ENCODE measurements around the gene CDH22. TPM values are rescaled to one million over a fixed set of nuclear protein-coding genes. Genes with fewer than 3 reads are reported as not detected.

CDH22 gene
- total and polyA plus RNA-seq, 2 experiments from 2014 or later, result not detected

- Histone ChIP-seq H3K4me1 (ENCODE audit: low read depth) (no peaks in the 10 kb centered on the region), H3K27ac (no peak overlapping the region), H3K36me3 (no peaks in the 10 kb centered on the region), H3K9me3 (ENCODE audit: low read depth) (no peaks in the 10 kb centered on the region), H3K4me3 (no peak overlapping the region), H3K27me3 (peaks cover 51% of the 10 kb centered on the region)
- peak in 1 of 2 donors; percentile 65 for DNase-seq (ENCODE audit: low read depth in 1 of 2, low spot score in 1 of 2)
- TF ChIP-seq, protein P1, sequence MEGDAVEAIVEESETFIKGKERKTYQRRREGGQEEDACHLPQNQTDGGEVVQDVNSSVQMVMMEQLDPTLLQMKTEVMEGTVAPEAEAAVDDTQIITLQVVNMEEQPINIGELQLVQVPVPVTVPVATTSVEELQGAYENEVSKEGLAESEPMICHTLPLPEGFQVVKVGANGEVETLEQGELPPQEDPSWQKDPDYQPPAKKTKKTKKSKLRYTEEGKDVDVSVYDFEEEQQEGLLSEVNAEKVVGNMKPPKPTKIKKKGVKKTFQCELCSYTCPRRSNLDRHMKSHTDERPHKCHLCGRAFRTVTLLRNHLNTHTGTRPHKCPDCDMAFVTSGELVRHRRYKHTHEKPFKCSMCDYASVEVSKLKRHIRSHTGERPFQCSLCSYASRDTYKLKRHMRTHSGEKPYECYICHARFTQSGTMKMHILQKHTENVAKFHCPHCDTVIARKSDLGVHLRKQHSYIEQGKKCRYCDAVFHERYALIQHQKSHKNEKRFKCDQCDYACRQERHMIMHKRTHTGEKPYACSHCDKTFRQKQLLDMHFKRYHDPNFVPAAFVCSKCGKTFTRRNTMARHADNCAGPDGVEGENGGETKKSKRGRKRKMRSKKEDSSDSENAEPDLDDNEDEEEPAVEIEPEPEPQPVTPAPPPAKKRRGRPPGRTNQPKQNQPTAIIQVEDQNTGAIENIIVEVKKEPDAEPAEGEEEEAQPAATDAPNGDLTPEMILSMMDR (IDR thresholded peaks at IDR 0.05; ENCODE audit: low read depth, low read length), result no peak
Observed at GRCh38 chr20:46251211-46251673, 57.1 kb downstream of the CDH22 start.

DNA sequence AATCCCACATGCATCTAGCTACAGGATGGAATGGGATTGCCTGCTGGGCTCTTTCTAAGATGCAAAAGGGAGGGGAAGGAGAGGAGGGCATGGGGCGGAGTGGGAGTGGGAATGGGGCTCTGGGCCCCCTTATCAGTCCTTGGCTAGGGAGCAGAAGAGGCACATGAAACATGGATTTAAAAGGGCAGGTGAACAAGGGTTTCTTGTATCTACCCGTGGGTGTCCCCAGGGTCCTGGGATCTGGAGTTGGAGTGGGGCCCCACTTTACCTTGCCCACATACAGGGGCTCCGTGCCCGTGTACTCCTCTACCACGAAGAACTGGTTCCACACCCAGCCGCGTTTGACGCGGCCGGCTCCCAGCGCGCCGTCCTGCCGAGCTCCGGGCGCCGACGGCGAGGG lies 57.5 kb downstream of the CDH22 start:
- Histone ChIP-seq H3K27me3 (peaks cover 51% of the 10 kb centered on the region), H3K4me3 (no peak overlapping the region), H3K27ac (no peak overlapping the region), H3K9me3 (ENCODE audit: low read depth) (no peaks in the 10 kb centered on the region), H3K4me1 (ENCODE audit: low read depth) (no peaks in the 10 kb centered on the region), H3K36me3 (no peaks in the 10 kb centered on the region)
- TF ChIP-seq, protein P1 (IDR thresholded peaks at IDR 0.05; ENCODE audit: low read depth, low read length), result no peak
- DNase-seq (ENCODE audit: low read depth in 1 of 2, low spot score in 1 of 2), result no peak

GRCh38 chr20:46249671-46250070 lies 58.6 kb downstream of the CDH22 start:
- Histone ChIP-seq H3K27me3 (peaks cover 51% of the 10 kb centered on the region), H3K4me1 (ENCODE audit: low read depth) (no peaks in the 10 kb centered on the region), H3K27ac (no peak overlapping the region), H3K36me3 (no peaks in the 10 kb centered on the region), H3K9me3 (ENCODE audit: low read depth) (no peaks in the 10 kb centered on the region), H3K4me3 (no peak overlapping the region)
- no peak for DNase-seq (ENCODE audit: low read depth in 1 of 2, low spot score in 1 of 2)
- TF ChIP-seq, protein P1 (IDR thresholded peaks at IDR 0.05; ENCODE audit: low read depth, low read length), result no peak

GRCh38 chr20:46246559-46246958 lies 61.7 kb downstream of the CDH22 start:
- Histone ChIP-seq H3K4me1 (ENCODE audit: low read depth) (no peaks in the 10 kb centered on the region), H3K27ac (no peak overlapping the region), H3K36me3 (no peaks in the 10 kb centered on the region), H3K27me3 (peaks cover 27% of the 10 kb centered on the region), H3K9me3 (ENCODE audit: low read depth) (no peaks in the 10 kb centered on the region), H3K4me3 (no peak overlapping the region)
- no peak for DNase-seq (ENCODE audit: low read depth in 1 of 2, low spot score in 1 of 2)
- TF ChIP-seq, protein P1 (IDR thresholded peaks at IDR 0.05; ENCODE audit: low read depth, low read length), result no peak

GRCh38 chr20:46243707-46244628 lies 64.3 kb downstream of the CDH22 start:
- Histone ChIP-seq H3K27me3 (peaks cover 4% of the 10 kb centered on the region), H3K4me1 (ENCODE audit: low read depth) (no peaks in the 10 kb centered on the region), H3K9me3 (ENCODE audit: low read depth) (no peaks in the 10 kb centered on the region), H3K36me3 (no peaks in the 10 kb centered on the region), H3K27ac (no peak overlapping the region), H3K4me3 (no peak overlapping the region)
- TF ChIP-seq, protein P1 (IDR thresholded peaks at IDR 0.05; ENCODE audit: low read depth, low read length), result no peak
- DNase-seq (ENCODE audit: low read depth in 1 of 2, low spot score in 1 of 2), result peak in 1 of 2 donors; percentile 6
